ENCODE results near the gene FBLN2. TPM values are rescaled to one million over a fixed set of nuclear protein-coding genes. Genes with fewer than 3 reads are reported as not detected.

FBLN2 gene
- total and polyA plus RNA-seq, 4 donors: 1.3 to 9.1 (median 4.3) TPM

GRCh38 chr3:13647298-13648059 is 98.6 kb downstream of the FBLN2 start:
- H3K4me1 ChIP-seq (ENCODE audit: control insufficient read depth in 4 of 4, insufficient read depth in 4 of 4, low read length in 3 of 4): peaks cover 0 to 17% (median 3%) of the 10 kb centered on the region in 4 donors
- H3K9me3 ChIP-seq (ENCODE audit: control insufficient read depth in 4 of 4, low read length in 3 of 4): no peaks in the 10 kb centered on the region
- H3K9ac ChIP-seq (ENCODE audit: low read depth in 1 of 2, low read length in 2 of 2): no peak overlapping the region
- WGBS: 53% methylated on average over 19 of the region's 19 CpGs
- H3K4me3 ChIP-seq (ENCODE audit: low read depth in 1 of 3, low read length in 3 of 3): no peak overlapping the region
- peaks cover 0 to 16% (median 3%) of the 10 kb centered on the region in 4 donors for H3K27me3 ChIP-seq (ENCODE audit: control insufficient read depth in 4 of 4, insufficient read depth in 4 of 4, low read length in 3 of 4)
- no peaks in the 10 kb centered on the region for H3K36me3 ChIP-seq (ENCODE audit: control insufficient read depth in 4 of 4, insufficient read depth in 3 of 4, low read depth in 1 of 4, low read length in 3 of 4)
- TF ChIP-seq MAX (IDR thresholded peaks at IDR 0.05) (no peak), JUND (IDR thresholded peaks at IDR 0.05) (no peak), TAF1 (conservative IDR thresholded peaks at IDR 0.05) (no peak), EGR1 (IDR thresholded peaks at IDR 0.05; ENCODE audit: low read depth in 2 of 2) (no peak), SP1 (IDR thresholded peaks at IDR 0.05) (no peak), ATF3 (IDR thresholded peaks at IDR 0.05) (no peak), GABPA (IDR thresholded peaks at IDR 0.05 in 1 of 2, conservative IDR thresholded peaks at IDR 0.05 in 1 of 2) (no peak), HNF4G (IDR thresholded peaks at IDR 0.05) (no peak), RXRA (IDR thresholded peaks at IDR 0.05) (no peak), RAD21 (IDR thresholded peaks at IDR 0.05) (no peak), FOXA1 (IDR thresholded peaks at IDR 0.05) (no peak), NR2F2 (IDR thresholded peaks at IDR 0.05) (no peak), HNF4A (conservative IDR thresholded peaks at IDR 0.05) (no peak), ZBTB33 (IDR thresholded peaks at IDR 0.05) (no peak)
- TF ChIP-seq, protein P1, sequence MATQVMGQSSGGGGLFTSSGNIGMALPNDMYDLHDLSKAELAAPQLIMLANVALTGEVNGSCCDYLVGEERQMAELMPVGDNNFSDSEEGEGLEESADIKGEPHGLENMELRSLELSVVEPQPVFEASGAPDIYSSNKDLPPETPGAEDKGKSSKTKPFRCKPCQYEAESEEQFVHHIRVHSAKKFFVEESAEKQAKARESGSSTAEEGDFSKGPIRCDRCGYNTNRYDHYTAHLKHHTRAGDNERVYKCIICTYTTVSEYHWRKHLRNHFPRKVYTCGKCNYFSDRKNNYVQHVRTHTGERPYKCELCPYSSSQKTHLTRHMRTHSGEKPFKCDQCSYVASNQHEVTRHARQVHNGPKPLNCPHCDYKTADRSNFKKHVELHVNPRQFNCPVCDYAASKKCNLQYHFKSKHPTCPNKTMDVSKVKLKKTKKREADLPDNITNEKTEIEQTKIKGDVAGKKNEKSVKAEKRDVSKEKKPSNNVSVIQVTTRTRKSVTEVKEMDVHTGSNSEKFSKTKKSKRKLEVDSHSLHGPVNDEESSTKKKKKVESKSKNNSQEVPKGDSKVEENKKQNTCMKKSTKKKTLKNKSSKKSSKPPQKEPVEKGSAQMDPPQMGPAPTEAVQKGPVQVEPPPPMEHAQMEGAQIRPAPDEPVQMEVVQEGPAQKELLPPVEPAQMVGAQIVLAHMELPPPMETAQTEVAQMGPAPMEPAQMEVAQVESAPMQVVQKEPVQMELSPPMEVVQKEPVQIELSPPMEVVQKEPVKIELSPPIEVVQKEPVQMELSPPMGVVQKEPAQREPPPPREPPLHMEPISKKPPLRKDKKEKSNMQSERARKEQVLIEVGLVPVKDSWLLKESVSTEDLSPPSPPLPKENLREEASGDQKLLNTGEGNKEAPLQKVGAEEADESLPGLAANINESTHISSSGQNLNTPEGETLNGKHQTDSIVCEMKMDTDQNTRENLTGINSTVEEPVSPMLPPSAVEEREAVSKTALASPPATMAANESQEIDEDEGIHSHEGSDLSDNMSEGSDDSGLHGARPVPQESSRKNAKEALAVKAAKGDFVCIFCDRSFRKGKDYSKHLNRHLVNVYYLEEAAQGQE (IDR thresholded peaks at IDR 0.05): no peak
- TF ChIP-seq, protein P2, sequence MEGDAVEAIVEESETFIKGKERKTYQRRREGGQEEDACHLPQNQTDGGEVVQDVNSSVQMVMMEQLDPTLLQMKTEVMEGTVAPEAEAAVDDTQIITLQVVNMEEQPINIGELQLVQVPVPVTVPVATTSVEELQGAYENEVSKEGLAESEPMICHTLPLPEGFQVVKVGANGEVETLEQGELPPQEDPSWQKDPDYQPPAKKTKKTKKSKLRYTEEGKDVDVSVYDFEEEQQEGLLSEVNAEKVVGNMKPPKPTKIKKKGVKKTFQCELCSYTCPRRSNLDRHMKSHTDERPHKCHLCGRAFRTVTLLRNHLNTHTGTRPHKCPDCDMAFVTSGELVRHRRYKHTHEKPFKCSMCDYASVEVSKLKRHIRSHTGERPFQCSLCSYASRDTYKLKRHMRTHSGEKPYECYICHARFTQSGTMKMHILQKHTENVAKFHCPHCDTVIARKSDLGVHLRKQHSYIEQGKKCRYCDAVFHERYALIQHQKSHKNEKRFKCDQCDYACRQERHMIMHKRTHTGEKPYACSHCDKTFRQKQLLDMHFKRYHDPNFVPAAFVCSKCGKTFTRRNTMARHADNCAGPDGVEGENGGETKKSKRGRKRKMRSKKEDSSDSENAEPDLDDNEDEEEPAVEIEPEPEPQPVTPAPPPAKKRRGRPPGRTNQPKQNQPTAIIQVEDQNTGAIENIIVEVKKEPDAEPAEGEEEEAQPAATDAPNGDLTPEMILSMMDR (IDR thresholded peaks at IDR 0.05; ENCODE audit: low read depth, low read length, missing input control): no peak
- H3K27ac ChIP-seq (ENCODE audit: low read depth in 1 of 2, low read length in 2 of 2): no peak overlapping the region
- no peak for DNase-seq (ENCODE audit: low spot score)
